H1 (cell line): ENCODE results near the gene SLC22A2. TPM values are rescaled to one million over a fixed set of nuclear protein-coding genes. Genes with fewer than 3 reads are reported as not detected.
A peak's percentile ranks its signal among the peaks of the same experiment; 100 is the strongest.

Experiments
- CTCF ChIA-PET: fragments of 300-600 bp; sonication (Branson Sonifier 250); formaldehyde crosslinking; loops from one replicate; lab custom pipeline; 2021; ENCODE audit not compliant: partially characterized antibody; lab: Charles Lee
- POLR2A ChIA-PET: fragments of 300-600 bp; sonication (Branson Sonifier 250); formaldehyde crosslinking; loops from one replicate; lab custom pipeline; 2021; ENCODE audit warnings: inconsistent platforms; ENCODE audit not compliant: partially characterized antibody; lab: Charles Lee
- DNase-seq, 2 experiments: peaks; one replicate each; pipeline versions ENCODE4 v3.0.0 to v3.0.0-alpha.2; 2010 to 2022; ENCODE audit warnings: low spot score in 2 of 2, low read depth in 1 of 2, mixed read lengths in 1 of 2
- FAIRE-seq: peaks from 2 replicates; lab custom pipeline; 2011; peaks lifted over from hg19 to GRCh38; lab: Jason Lieb, UNC
- H2AFZ ChIP-seq: 2 replicates; pipeline ENCODE4 v1.8.1; 2012; ENCODE audit warnings: low read length, inconsistent platforms
- H2AK5ac ChIP-seq: 2 replicates; pipeline ENCODE4 v1.6.1; 2013; ENCODE audit warnings: low read depth, low read length
- H2BK120ac ChIP-seq: replicated peaks from 2 replicates; pipeline ENCODE3; 2013; ENCODE audit warnings: low read depth, low read length, inconsistent platforms
- H2BK12ac ChIP-seq: 2 replicates; pipeline ENCODE4 v1.6.1; 2013; ENCODE audit warnings: low read depth, low read length
- H2BK15ac ChIP-seq: 2 replicates; pipeline ENCODE4 v1.6.1; 2013; ENCODE audit warnings: low read length
- H2BK20ac ChIP-seq: 2 replicates; pipeline ENCODE4 v1.6.1; 2013; ENCODE audit warnings: low read length
- H2BK5ac ChIP-seq: 2 replicates; pipeline ENCODE4 v1.6.1; 2013; ENCODE audit warnings: low read depth, low read length
- H3K14ac ChIP-seq: 2 replicates; pipeline ENCODE4 v1.6.1; 2013; ENCODE audit warnings: inconsistent platforms; ENCODE audit not compliant: insufficient read length
- H3K18ac ChIP-seq: 2 replicates; pipeline ENCODE4 v1.6.1; 2013; ENCODE audit warnings: low read length; ENCODE audit errors: extremely low read depth
- H3K23ac ChIP-seq: 2 replicates; pipeline ENCODE4 v1.6.1; 2013; ENCODE audit warnings: inconsistent platforms; ENCODE audit not compliant: insufficient read length
- H3K23me2 ChIP-seq: 2 replicates; pipeline ENCODE4 v1.6.1; 2013; ENCODE audit warnings: low read depth, low read length
- H3K27ac ChIP-seq: 2 replicates; pipeline ENCODE4 v1.6.1; 2011; ENCODE audit warnings: low read depth, low read length, inconsistent platforms
- H3K27me3 ChIP-seq, 4 experiments: replicated peaks in 1 of 4; 1 replicate in 1 of 4; 2 replicates in 3 of 4; pipeline versions ENCODE4 v1.6.1 to v1.8.1; 2011 to 2013; ENCODE audit warnings: low read length in 3 of 4, mild to moderate bottlenecking in 3 of 4, inconsistent platforms in 2 of 4, mixed read lengths in 2 of 4, moderate library complexity in 1 of 4; ENCODE audit not compliant: control insufficient read depth in 3 of 4, insufficient read depth in 3 of 4; ENCODE audit errors: extremely low read depth in 1 of 4
- H3K36me3 ChIP-seq, 4 experiments: 2 replicates each; pipeline versions ENCODE4 v1.6.1 to v1.8.1; 2011 to 2013; ENCODE audit warnings: mild to moderate bottlenecking in 4 of 4, low read length in 3 of 4, moderate library complexity in 2 of 4, control low read depth in 1 of 4, inconsistent platforms in 1 of 4; ENCODE audit not compliant: insufficient read depth in 4 of 4, control insufficient read depth in 2 of 4
- H3K4ac ChIP-seq: replicated peaks from 2 replicates; pipeline ENCODE3; 2013; ENCODE audit warnings: low read length, low read depth, mixed read lengths, inconsistent platforms; ENCODE audit not compliant: insufficient read length
- H3K4me1 ChIP-seq, 4 experiments: replicated peaks in 1 of 4; 1 replicate in 1 of 4; 2 replicates in 3 of 4; pipeline versions ENCODE4 v1.6.1 to v1.8.1; 2011 to 2013; ENCODE audit warnings: low read length in 3 of 4, inconsistent platforms in 2 of 4, mixed read lengths in 1 of 4; ENCODE audit not compliant: insufficient read depth in 4 of 4, control insufficient read depth in 3 of 4
- H3K4me2 ChIP-seq, 2 experiments: 2 replicates each; pipeline versions ENCODE4 v1.6.1 to v1.8.1; 2011 to 2013; ENCODE audit warnings: low read depth in 2 of 2, low read length in 2 of 2, control low read depth in 1 of 2, inconsistent platforms in 1 of 2, mild to moderate bottlenecking in 1 of 2; ENCODE audit not compliant: insufficient read depth in 1 of 2
- H3K4me3 ChIP-seq, 4 experiments: fragments of 200-600, 300-600 bp in 1 of 4; sonication (generic), shearing (Covaris generic), sonication (Bioruptor Twin) in 1 of 4; 2 replicates each; pipeline versions ENCODE4 v1.5.1 to v1.8.1; 2011 to 2016; ENCODE audit warnings: low read length in 4 of 4, low read depth in 3 of 4, control low read depth in 2 of 4, inconsistent platforms in 2 of 4, mild to moderate bottlenecking in 2 of 4, mixed read lengths in 1 of 4, moderate library complexity in 1 of 4; ENCODE audit not compliant: insufficient read depth in 2 of 4; ENCODE audit errors: extremely low read depth in 1 of 4
- H3K56ac ChIP-seq: replicated peaks from 2 replicates; pipeline ENCODE3; 2013; ENCODE audit warnings: low read depth, mild to moderate bottlenecking, mixed read lengths, low read length, inconsistent platforms; ENCODE audit not compliant: insufficient read length
- H3K79me1 ChIP-seq: 2 replicates; pipeline ENCODE4 v1.6.1; 2013; ENCODE audit warnings: low read depth, low read length, control low read depth
- H3K79me2 ChIP-seq, 2 experiments: 2 replicates each; pipeline versions ENCODE4 v1.6.1 to v1.8.1; 2012 to 2013; ENCODE audit warnings: low read length in 2 of 2, mild to moderate bottlenecking in 2 of 2, inconsistent platforms in 1 of 2; ENCODE audit not compliant: insufficient read depth in 2 of 2, control insufficient read depth in 1 of 2
- H3K9ac ChIP-seq, 4 experiments: replicated peaks in 1 of 4; 1 replicate in 1 of 4; 2 replicates in 3 of 4; pipeline versions ENCODE4 v1.6.1 to v1.8.1; 2011 to 2013; ENCODE audit warnings: low read depth in 3 of 4, low read length in 3 of 4, control low read depth in 2 of 4, mild to moderate bottlenecking in 2 of 4, moderate library complexity in 2 of 4, inconsistent platforms in 1 of 4; ENCODE audit errors: extremely low read depth in 1 of 4
- H3K9me3 ChIP-seq, 2 experiments: 2 replicates each; pipeline versions ENCODE4 v1.6.1 to v1.8.1; 2012 to 2013; ENCODE audit warnings: mild to moderate bottlenecking in 2 of 2, moderate library complexity in 2 of 2, control low read depth in 1 of 2, inconsistent platforms in 1 of 2, low read depth in 1 of 2, low read length in 1 of 2, mixed read lengths in 1 of 2; ENCODE audit not compliant: insufficient read depth in 2 of 2
- H4K20me1 ChIP-seq, 2 experiments: replicated peaks in 1 of 2; 2 replicates each; pipeline versions ENCODE3 to v1.8.1; 2011 to 2013; ENCODE audit warnings: inconsistent platforms in 2 of 2, low read length in 2 of 2, mild to moderate bottlenecking in 1 of 2; ENCODE audit not compliant: insufficient read depth in 2 of 2, control insufficient read depth in 1 of 2
- H4K5ac ChIP-seq: 2 replicates; pipeline ENCODE4 v1.6.1; 2013; ENCODE audit warnings: low read length, low read depth, mixed read lengths, inconsistent platforms; ENCODE audit not compliant: insufficient read length
- H4K8ac ChIP-seq: 2 replicates; pipeline ENCODE4 v1.8.0; 2013; ENCODE audit warnings: mild to moderate bottlenecking, moderate library complexity, low read length, inconsistent platforms; ENCODE audit not compliant: insufficient read depth; ENCODE audit errors: extremely low read depth
- H4K91ac ChIP-seq: replicated peaks from 2 replicates; pipeline ENCODE3; 2013; ENCODE audit warnings: low read length, mixed read lengths, inconsistent platforms; ENCODE audit not compliant: insufficient read length
- ATF3 ChIP-seq: IDR thresholded peaks from 2 replicates; pipeline ENCODE4 v1.6.1; 2011; ENCODE audit warnings: low read depth, mild to moderate bottlenecking, low read length; ENCODE audit not compliant: insufficient read depth
- BACH1 ChIP-seq: IDR thresholded peaks from 2 replicates; pipeline ENCODE4 v1.6.1; 2012; ENCODE audit warnings: low read length, improper control_type of control experiment
- CREB1 ChIP-seq: IDR thresholded peaks from 2 replicates; pipeline ENCODE4 v1.6.1; 2012; ENCODE audit warnings: inconsistent platforms
- EZH2 ChIP-seq: fragments of 200-600 bp; sonication (generic); IDR thresholded peaks from 2 replicates; pipeline ENCODE4 v1.7.1; 2012; ENCODE audit warnings: low read depth, mild to moderate bottlenecking, moderate library complexity, low read length, inconsistent platforms; ENCODE audit not compliant: severe bottlenecking
- FOSL1 ChIP-seq: IDR thresholded peaks from 2 replicates; pipeline ENCODE4 v1.6.1; 2011; ENCODE audit warnings: mild to moderate bottlenecking, low read depth, low read length, moderate library complexity; ENCODE audit not compliant: insufficient read depth
- NANOG ChIP-seq: IDR thresholded peaks from 2 replicates; pipeline ENCODE4 v1.6.1; 2011; ENCODE audit warnings: low read length, low read depth, mild to moderate bottlenecking, inconsistent platforms; ENCODE audit not compliant: insufficient read depth, poor library complexity, severe bottlenecking
- RNF2 ChIP-seq: fragments of 200-900, 300-1000 bp; sonication (generic); IDR thresholded peaks from 2 replicates; pipeline ENCODE4 v1.7.1; 2016; ENCODE audit warnings: borderline replicate concordance, low read depth, mild to moderate bottlenecking, antibody characterized with exemption, low read length; ENCODE audit not compliant: poor library complexity, severe bottlenecking; ENCODE audit errors: missing control alignments
- SIRT6 ChIP-seq: IDR thresholded peaks from one replicate; pipeline ENCODE4 v1.7.1; 2012; ENCODE audit warnings: low read length, inconsistent platforms
- WGBS, 2 experiments: shearing (Covaris generic) in 1 of 2; methylation state at CpG; one replicate each; pipeline versions ENCODE4 v1.1.6 to v1.1.7; 2013 to 2015; ENCODE audit warnings: low lambda C conversion rate in 2 of 2, mixed read lengths in 2 of 2, inconsistent platforms in 1 of 2, low coverage in 1 of 2, missing lambda C conversion rate in 1 of 2; ENCODE audit not compliant: insufficient replicate concordance in 2 of 2, insufficient coverage in 1 of 2, insufficient read length in 1 of 2; ENCODE audit errors: extremely low coverage in 1 of 2, missing lambda C conversion rate in 1 of 2; 5-methylcytosine and 5-hydroxymethylcytosine counted together
- polyA plus RNA-seq, 7 experiments: library from polyadenylated mRNA; depleted of rRNA in 3 of 7; stranded (reverse) in 5 of 7; unstranded in 2 of 7; fragments of >200 nt in 5 of 7; fragments of 200-250 nt in 2 of 7; gene quantifications; 1 replicate in 5 of 7; 2 replicates in 1 of 7; 4 replicates in 1 of 7; pipeline versions ENCODE4 v1.2.1 to v1.2.3, GENCODE V29; 2011 to 2013; ENCODE audit warnings: missing spikeins in 2 of 7, mixed read lengths in 2 of 7
- total RNA-seq: library from RNA; stranded (reverse); fragmentation: NEBNext Ultra II Directional; extraction: Animal tissue kit (Norgen Biotek cat#: 25700); gene quantifications from 2 replicates; pipeline ENCODE4 v1.2.1, GENCODE V29; 2021
- TF ChIP-seq, protein P1 (sequence below), 3 experiments: IDR thresholded peaks; 1 replicate in 2 of 3; 2 replicates in 1 of 3; pipeline versions ENCODE4 v1.5.1 to v1.6.1; 2011; ENCODE audit warnings: low read length in 3 of 3, mild to moderate bottlenecking in 3 of 3, inconsistent platforms in 2 of 3, low read depth in 1 of 3, moderate library complexity in 1 of 3; ENCODE audit not compliant: insufficient read depth in 1 of 3; ENCODE audit errors: control extremely low read depth in 1 of 3

Gene SLC22A2
- total and polyA plus RNA-seq, 2 of the 8 experiments (the other 6 are each of a cell fraction or from before 2014, with no cell fraction given): 0.23 to 1.4 TPM

GRCh38 chr6:160224639-160225237 is 33.9 kb downstream of the SLC22A2 start:
- Histone ChIP-seq H2BK5ac (no peak overlapping the region), H3K79me2 (no peaks in the 10 kb centered on the region), H2BK20ac (no peak overlapping the region), H4K5ac (no peak overlapping the region), H3K9ac (no peak overlapping the region), H3K4me3 (no peak overlapping the region), H4K91ac (peak overlapping the region; percentile 88), H3K4ac (no peak overlapping the region), H3K56ac (no peak overlapping the region), H3K79me1 (no peaks in the 10 kb centered on the region), H3K4me2 (no peak overlapping the region), H4K20me1 (no peaks in the 10 kb centered on the region), H2BK120ac (no peak overlapping the region), H3K23ac (no peak overlapping the region), H3K23me2 (no peaks in the 10 kb centered on the region), H2AK5ac (no peak overlapping the region), H3K4me1 (peaks cover 7 to 20% (median 18%) of the 10 kb centered on the region in 4 experiments; a peak in 4 of 7 replicates), H2AFZ (no peak overlapping the region), H2BK12ac (no peak overlapping the region), H3K9me3 (peaks cover 1 to 5% of the 10 kb centered on the region in 2 experiments; a peak in 2 of 4 replicates), H2BK15ac (no peak overlapping the region), H3K18ac (no peak overlapping the region; the same call in 1 of the 2 replicates), H3K36me3 (no peaks in the 10 kb centered on the region), H3K14ac (no peak overlapping the region), H3K27ac (no peak overlapping the region), H3K27me3 (no peaks in the 10 kb centered on the region), H4K8ac (no peak overlapping the region)
- WGBS, 2 experiments: 89% methylated on average over 3 of the region's 3 CpGs; no CpG with 5 or more reads in 1 of the 2 experiments
- ChIA-PET POLR2A (interaction anchor here (0.8 kb wide), 1 partner anchor 9 kb away, joined by 3 read pairs; no protein-coding TSS in a partner anchor), CTCF (interaction anchor here (1.4 to 1.6 kb wide), 2 partner anchors 37 to 72 kb away, joined by 4 to 6 read pairs; no protein-coding TSS in a partner anchor)
- DNase-seq: no peak
- no peak for FAIRE-seq
- TF ChIP-seq EZH2 (no peak), CREB1 (no peak), FOSL1 (no peak), NANOG (no peak), RNF2 (no peak), SIRT6 (no peak), ATF3 (no peak), BACH1 (no peak)
- TF ChIP-seq, protein P1, sequence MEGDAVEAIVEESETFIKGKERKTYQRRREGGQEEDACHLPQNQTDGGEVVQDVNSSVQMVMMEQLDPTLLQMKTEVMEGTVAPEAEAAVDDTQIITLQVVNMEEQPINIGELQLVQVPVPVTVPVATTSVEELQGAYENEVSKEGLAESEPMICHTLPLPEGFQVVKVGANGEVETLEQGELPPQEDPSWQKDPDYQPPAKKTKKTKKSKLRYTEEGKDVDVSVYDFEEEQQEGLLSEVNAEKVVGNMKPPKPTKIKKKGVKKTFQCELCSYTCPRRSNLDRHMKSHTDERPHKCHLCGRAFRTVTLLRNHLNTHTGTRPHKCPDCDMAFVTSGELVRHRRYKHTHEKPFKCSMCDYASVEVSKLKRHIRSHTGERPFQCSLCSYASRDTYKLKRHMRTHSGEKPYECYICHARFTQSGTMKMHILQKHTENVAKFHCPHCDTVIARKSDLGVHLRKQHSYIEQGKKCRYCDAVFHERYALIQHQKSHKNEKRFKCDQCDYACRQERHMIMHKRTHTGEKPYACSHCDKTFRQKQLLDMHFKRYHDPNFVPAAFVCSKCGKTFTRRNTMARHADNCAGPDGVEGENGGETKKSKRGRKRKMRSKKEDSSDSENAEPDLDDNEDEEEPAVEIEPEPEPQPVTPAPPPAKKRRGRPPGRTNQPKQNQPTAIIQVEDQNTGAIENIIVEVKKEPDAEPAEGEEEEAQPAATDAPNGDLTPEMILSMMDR (IDR thresholded peaks at IDR 0.05; ENCODE audit: control extremely low read depth in 1 of 3, insufficient read depth in 1 of 3, low read depth in 1 of 3, low read length in 3 of 3): no peak
